IPS DF 6.9 (cell line): Measurements from ENCODE around the gene INPP5K.
"Not testable (repeated sequence)": the region's sequence is repeated elsewhere in the genome, so short reads cannot be mapped to it uniquely, and the experiment has no call there.

Experiments used
- DNase-seq: peaks from one replicate; pipeline ENCODE4 v3.0.0-alpha.2; 2013; ENCODE audit warnings: low read depth, low spot score
- H3K27ac ChIP-seq: one replicate; pipeline ENCODE4 v1.5.1; 2013; ENCODE audit warnings: low read length, control low read depth
- H3K27me3 ChIP-seq: 2 replicates; pipeline ENCODE4 v1.6.1; 2013; ENCODE audit warnings: mild to moderate bottlenecking, low read length; ENCODE audit not compliant: control insufficient read depth, insufficient read depth
- H3K36me3 ChIP-seq: 2 replicates; pipeline ENCODE4 v1.6.1; 2013; ENCODE audit warnings: low read length; ENCODE audit not compliant: control insufficient read depth, insufficient read depth
- H3K4me1 ChIP-seq: 2 replicates; pipeline ENCODE4 v1.6.1; 2013; ENCODE audit warnings: low read length; ENCODE audit not compliant: control insufficient read depth, insufficient read depth
- H3K4me3 ChIP-seq: 2 replicates; pipeline ENCODE4 v1.5.1; 2013; ENCODE audit warnings: mild to moderate bottlenecking, low read length
- H3K9me3 ChIP-seq: 2 replicates; pipeline ENCODE4 v1.6.1; 2013; ENCODE audit warnings: low read length, inconsistent platforms; ENCODE audit not compliant: control insufficient read depth, insufficient read depth
- WGBS: extraction: QIAGEN DNeasy Blood & Tissue Kit; methylation state at CpG from one replicate; pipeline ENCODE4 v1.1.7; 2013; ENCODE audit warnings: mixed read lengths, missing lambda C conversion rate; ENCODE audit not compliant: insufficient read length, insufficient coverage; 5-methylcytosine and 5-hydroxymethylcytosine counted together

Gene INPP5K

DNA sequence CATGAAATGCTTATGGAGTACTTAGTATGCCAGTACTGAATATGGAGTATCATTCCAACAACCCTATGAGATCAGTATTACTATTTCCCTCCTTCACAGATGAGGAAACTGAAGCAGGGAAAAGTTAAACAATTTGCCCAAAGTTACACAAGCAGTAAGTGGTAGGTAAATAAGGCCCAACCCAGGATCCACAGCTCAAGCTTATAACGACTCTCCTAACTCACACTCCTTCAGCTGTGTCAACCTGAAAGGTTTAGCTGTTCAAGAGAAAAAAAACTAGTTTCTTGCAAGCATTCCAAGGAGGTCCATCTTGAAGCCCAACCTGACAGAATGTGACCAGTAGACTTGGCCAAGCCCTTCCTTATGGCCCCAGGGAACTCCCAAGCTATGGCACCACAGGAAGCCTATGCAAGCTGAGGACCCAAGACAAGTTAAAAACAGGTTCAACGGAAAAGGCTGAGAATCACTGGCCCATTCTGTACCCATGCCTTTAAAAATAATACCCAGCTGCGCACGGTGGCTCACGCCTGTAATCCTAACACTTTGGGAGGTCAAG is 66.9 kb downstream of the INPP5K start:
- WGBS, result no CpG with 5 or more reads among the region's 5 CpGs
- Histone ChIP-seq H3K4me3 (no peak overlapping the region), H3K9me3 (no peaks in the 10 kb centered on the region), H3K27me3 (no peaks in the 10 kb centered on the region), H3K27ac (no peak overlapping the region), H3K36me3 (no peaks in the 10 kb centered on the region), H3K4me1 (no peaks in the 10 kb centered on the region)
- DNase-seq, result no peak

DNA sequence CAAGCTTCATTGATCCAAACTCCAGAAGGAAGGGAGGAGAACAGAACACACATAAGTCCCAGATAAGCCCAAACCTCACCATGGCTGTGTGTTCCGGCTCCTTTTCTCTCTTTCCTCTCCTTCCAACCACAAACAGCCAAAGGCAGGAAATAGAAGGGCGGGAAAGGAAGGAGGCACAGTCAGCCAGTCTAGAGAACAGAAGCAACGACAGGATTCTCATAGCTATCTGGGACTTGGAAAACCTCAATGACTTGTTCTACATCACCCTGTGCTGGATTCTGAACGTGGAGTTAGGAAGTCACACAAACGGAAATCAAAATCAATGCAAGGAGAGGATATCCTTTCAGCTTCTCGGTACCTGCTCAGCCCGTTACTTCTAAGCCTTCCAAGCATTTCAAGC is 69.4 kb downstream of the INPP5K start:
- WGBS, result no CpG with 5 or more reads among the region's 7 CpGs
- Histone ChIP-seq H3K36me3 (no peaks in the 10 kb centered on the region), H3K27me3 (no peaks in the 10 kb centered on the region), H3K27ac (no peak overlapping the region), H3K4me3 (no peak overlapping the region), H3K9me3 (no peaks in the 10 kb centered on the region), H3K4me1 (no peaks in the 10 kb centered on the region)
- no peak for DNase-seq

DNA sequence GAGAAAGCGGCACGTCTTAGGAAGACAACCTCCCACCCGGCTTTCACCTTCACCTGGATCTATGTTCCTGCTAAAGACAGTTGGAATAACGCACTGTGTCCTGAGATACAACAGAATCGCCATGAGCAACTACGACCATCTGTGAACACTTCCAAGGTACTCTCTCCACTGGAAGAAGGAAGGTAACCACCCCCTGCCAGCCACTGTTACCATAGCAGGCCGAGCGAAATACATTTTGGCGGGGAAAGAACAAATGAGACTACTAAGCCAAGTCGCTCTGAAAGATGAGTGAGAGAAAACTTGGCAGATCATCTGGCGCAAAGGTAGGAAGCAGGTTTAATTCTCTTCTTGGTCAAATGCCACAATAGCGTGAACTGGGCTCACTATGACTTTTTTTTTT is 70.2 kb downstream of the INPP5K start:
- no CpG with 5 or more reads among the region's 12 CpGs for WGBS
- no peaks in the 10 kb centered on the region for H3K27me3 ChIP-seq
- H3K4me1 ChIP-seq, result no peaks in the 10 kb centered on the region
- no peaks in the 10 kb centered on the region for H3K9me3 ChIP-seq
- no peak for DNase-seq
- H3K36me3 ChIP-seq, result 0 out of 2 replicates have a peak, but pooled peaks cover under 1% of the 10 kb centered on the region
- H3K27ac ChIP-seq, result no peak overlapping the region
- no peak overlapping the region for H3K4me3 ChIP-seq

DNA sequence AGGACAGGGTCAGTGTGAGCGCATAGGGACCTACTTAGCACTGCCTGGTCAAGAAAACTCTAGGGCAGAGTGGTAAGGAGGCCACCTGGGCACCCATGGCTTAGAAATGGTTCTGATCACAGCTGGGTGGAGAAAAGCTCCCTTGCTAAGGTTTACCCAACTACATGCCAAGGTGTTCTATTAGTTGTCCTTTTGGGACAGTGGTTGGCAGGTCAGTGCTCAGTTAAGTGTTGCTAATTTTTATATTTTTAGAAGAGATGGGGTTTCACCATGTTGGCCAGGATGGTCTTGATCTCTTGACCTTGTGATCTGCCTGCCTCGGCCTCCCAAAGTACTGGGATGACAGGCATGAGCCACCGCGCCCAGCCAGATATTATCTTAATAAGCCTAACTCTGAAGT is 70.7 kb downstream of the INPP5K start:
- not testable (repeated sequence) for H3K36me3 ChIP-seq, H3K4me3 ChIP-seq, H3K27ac ChIP-seq, H3K27me3 ChIP-seq, DNase-seq, H3K4me1 ChIP-seq, H3K9me3 ChIP-seq
- no CpG with 5 or more reads among the region's 4 CpGs for WGBS
